Kasumi-1 (cell line): ENCODE measurements around the gene TSPEAR.
"Not testable (repeated sequence)": the region's sequence is repeated elsewhere in the genome, so short reads cannot be mapped to it uniquely, and the experiment has no call there.

Experiments
- DNase-seq, 2 experiments: peaks; one replicate each; lab custom pipeline; 2025; lab: John Stamatoyannopoulos, UW

TSPEAR gene

GRCh38 chr21:44603911-44604310 is 107.5 kb downstream of the TSPEAR start:
- no peak for DNase-seq

GRCh38 chr21:44603109-44603875 is 108.1 kb downstream of the TSPEAR start:
- no peak for DNase-seq

- no peak for DNase-seq
Observed at GRCh38 chr21:44602463-44602850, 108.9 kb downstream of the TSPEAR start.

- no peak for DNase-seq
Observed at GRCh38 chr21:44601596-44602462, 109.5 kb downstream of the TSPEAR start.

GRCh38 chr21:44601091-44601490 is 110.3 kb downstream of the TSPEAR start:
- DNase-seq = not testable (repeated sequence)

GRCh38 chr21:44600118-44600978 is 111.0 kb downstream of the TSPEAR start, which contains the start of gene KRTAP10-7:
Gene KRTAP10-7, plus strand, starts transcription at chr21:44600597. Its CDS starts 25 bp downstream, at chr21:44600622.
- not testable (repeated sequence) for DNase-seq

- no peak for DNase-seq
Observed at GRCh38 chr21:44599264-44600029, 111.9 kb downstream of the TSPEAR start.

- no peak for DNase-seq
Observed at GRCh38 chr21:44598061-44598460, 113.3 kb downstream of the TSPEAR start.

GRCh38 chr21:44596068-44596725 is 115.2 kb downstream of the TSPEAR start:
- DNase-seq = no peak

- DNase-seq = no peak
Observed at GRCh38 chr21:44595524-44595923, 115.8 kb downstream of the TSPEAR start.

GRCh38 chr21:44594406-44594916 is 116.9 kb downstream of the TSPEAR start:
- no peak for DNase-seq

- no peak for DNase-seq
Observed at GRCh38 chr21:44593598-44594405, 117.6 kb downstream of the TSPEAR start.

- no peak for DNase-seq
Observed at GRCh38 chr21:44592446-44593311, 118.7 kb downstream of the TSPEAR start, which contains the start of gene KRTAP10-6. Gene KRTAP10-6, minus strand, starts transcription at chr21:44592505. Its CDS starts 21 bp downstream, at chr21:44592484.

GRCh38 chr21:44591801-44592130 is 119.6 kb downstream of the TSPEAR start:
- not testable (repeated sequence) for DNase-seq

GRCh38 chr21:44590897-44591800 is 120.2 kb downstream of the TSPEAR start:
- not testable (repeated sequence) for DNase-seq

GRCh38 chr21:44590311-44590721 is 121.1 kb downstream of the TSPEAR start:
- DNase-seq = no peak

- no peak for DNase-seq
Observed at GRCh38 chr21:44589586-44590305, 121.6 kb downstream of the TSPEAR start.
